A673 (cell line): ENCODE data around the gene PIGH.

Source experiments
- EZH2 ChIP-seq: fragments of 200-600 bp; sonication (generic); IDR thresholded peaks from 2 replicates; pipeline ENCODE4 v1.6.1; 2017; ENCODE audit warnings: borderline replicate concordance, low read depth, mild to moderate bottlenecking, mixed read lengths, antibody characterized with exemption, low read length; ENCODE audit not compliant: poor library complexity, severe bottlenecking
- TF ChIP-seq, protein P1 (sequence below): fragments of 300-800, 200-600 bp; sonication (generic); conservative IDR thresholded peaks from 2 replicates; pipeline ENCODE4 v1.5.1; 2017; ENCODE audit warnings: low read depth, mild to moderate bottlenecking, antibody characterized with exemption, low read length, moderate library complexity, mixed read lengths

DNA sequence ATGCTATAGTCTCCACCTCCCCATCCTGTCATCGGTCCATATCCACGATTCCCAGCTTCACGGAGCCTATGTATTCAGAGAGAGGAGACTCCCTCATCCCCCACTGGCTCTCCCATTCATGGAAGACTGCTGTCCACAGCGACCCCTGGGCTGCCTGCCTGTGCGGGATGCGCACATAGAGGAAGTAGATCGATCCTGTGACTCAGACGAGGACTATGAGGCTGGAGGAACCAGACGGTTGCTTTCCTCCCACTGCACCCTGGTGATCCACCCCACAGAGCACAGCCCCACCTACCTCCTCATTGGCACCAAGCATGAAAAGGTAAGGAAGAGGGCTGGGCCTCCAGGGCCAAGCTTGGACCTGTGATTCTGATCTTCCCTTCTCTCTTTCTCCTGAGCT, 24.4 kb downstream of the PIGH start:
- TF ChIP-seq, protein P1, sequence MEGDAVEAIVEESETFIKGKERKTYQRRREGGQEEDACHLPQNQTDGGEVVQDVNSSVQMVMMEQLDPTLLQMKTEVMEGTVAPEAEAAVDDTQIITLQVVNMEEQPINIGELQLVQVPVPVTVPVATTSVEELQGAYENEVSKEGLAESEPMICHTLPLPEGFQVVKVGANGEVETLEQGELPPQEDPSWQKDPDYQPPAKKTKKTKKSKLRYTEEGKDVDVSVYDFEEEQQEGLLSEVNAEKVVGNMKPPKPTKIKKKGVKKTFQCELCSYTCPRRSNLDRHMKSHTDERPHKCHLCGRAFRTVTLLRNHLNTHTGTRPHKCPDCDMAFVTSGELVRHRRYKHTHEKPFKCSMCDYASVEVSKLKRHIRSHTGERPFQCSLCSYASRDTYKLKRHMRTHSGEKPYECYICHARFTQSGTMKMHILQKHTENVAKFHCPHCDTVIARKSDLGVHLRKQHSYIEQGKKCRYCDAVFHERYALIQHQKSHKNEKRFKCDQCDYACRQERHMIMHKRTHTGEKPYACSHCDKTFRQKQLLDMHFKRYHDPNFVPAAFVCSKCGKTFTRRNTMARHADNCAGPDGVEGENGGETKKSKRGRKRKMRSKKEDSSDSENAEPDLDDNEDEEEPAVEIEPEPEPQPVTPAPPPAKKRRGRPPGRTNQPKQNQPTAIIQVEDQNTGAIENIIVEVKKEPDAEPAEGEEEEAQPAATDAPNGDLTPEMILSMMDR, result no peak
- no peak for TF ChIP-seq EZH2
